HL-60/S4 treated with retinoic acid at 250 ng/mL for 4 days and 3 days (cell line): ENCODE measurements around the gene MYH15.

ENCODE experiments used
- in situ Hi-C: fragments of 300-500 bp; cut with MboI; formaldehyde crosslinking; loops from 2 replicates; pipeline ENCODE4 v1.7.0; 2022; ENCODE audit warnings: low sequenced_read_pairs

The MYH15 gene

GRCh38 chr3:108430540-108430939 lies 79.9 kb downstream of the MYH15 start:
- in situ Hi-C loops = no loop called here

- in situ Hi-C loops = no loop called here
Observed at GRCh38 chr3:108428586-108428985, 81.8 kb downstream of the MYH15 start.

GRCh38 chr3:108420926-108421325 lies 89.5 kb downstream of the MYH15 start:
- in situ Hi-C loops = no loop called here

GRCh38 chr3:108416111-108416869 lies 94.1 kb downstream of the MYH15 start:
- in situ Hi-C loops = no loop called here

- in situ Hi-C loops = no loop called here
Observed at GRCh38 chr3:108415661-108416060, 94.7 kb downstream of the MYH15 start.

GRCh38 chr3:108414007-108414406 lies 96.4 kb downstream of the MYH15 start:
- in situ Hi-C loops = no loop called here

GRCh38 chr3:108412121-108412750 lies 98.2 kb downstream of the MYH15 start:
- in situ Hi-C loops = no loop called here

GRCh38 chr3:108410531-108410984 lies 99.8 kb downstream of the MYH15 start:
- in situ Hi-C loops = no loop called here

GRCh38 chr3:108409800-108410178 lies 100.6 kb downstream of the MYH15 start:
- in situ Hi-C loops = no loop called here

GRCh38 chr3:108408883-108409799 lies 101.3 kb downstream of the MYH15 start:
- in situ Hi-C loops = no loop called here

- in situ Hi-C loops = no loop called here
Observed at GRCh38 chr3:108407886-108408285, 102.5 kb downstream of the MYH15 start.

- in situ Hi-C loops = no loop called here
Observed at GRCh38 chr3:108406661-108407206, 103.7 kb downstream of the MYH15 start.

- in situ Hi-C loops = no loop called here
Observed at GRCh38 chr3:108406063-108406660, 104.2 kb downstream of the MYH15 start.

GRCh38 chr3:108404368-108404767 lies 106.0 kb downstream of the MYH15 start:
- in situ Hi-C loops = no loop called here

- in situ Hi-C loops = no loop called here
Observed at GRCh38 chr3:108403686-108404345, 106.6 kb downstream of the MYH15 start.

GRCh38 chr3:108403198-108403597 lies 107.2 kb downstream of the MYH15 start:
- in situ Hi-C loops = no loop called here

GRCh38 chr3:108401836-108402235 lies 108.6 kb downstream of the MYH15 start:
- in situ Hi-C loops = no loop called here

- in situ Hi-C loops = no loop called here
Observed at GRCh38 chr3:108398510-108398909, 111.9 kb downstream of the MYH15 start.

GRCh38 chr3:108396336-108396735 lies 114.1 kb downstream of the MYH15 start:
- in situ Hi-C loops = no loop called here

GRCh38 chr3:108394563-108394962 lies 115.8 kb downstream of the MYH15 start:
- in situ Hi-C loops = no loop called here
